Measurements from ENCODE around the gene C2. TPM values are rescaled to one million over a fixed set of nuclear protein-coding genes. Genes with fewer than 3 reads are reported as not detected.

C2 gene
- total RNA-seq, 1 experiment from 2014 or later, result 1.3 TPM

DNA sequence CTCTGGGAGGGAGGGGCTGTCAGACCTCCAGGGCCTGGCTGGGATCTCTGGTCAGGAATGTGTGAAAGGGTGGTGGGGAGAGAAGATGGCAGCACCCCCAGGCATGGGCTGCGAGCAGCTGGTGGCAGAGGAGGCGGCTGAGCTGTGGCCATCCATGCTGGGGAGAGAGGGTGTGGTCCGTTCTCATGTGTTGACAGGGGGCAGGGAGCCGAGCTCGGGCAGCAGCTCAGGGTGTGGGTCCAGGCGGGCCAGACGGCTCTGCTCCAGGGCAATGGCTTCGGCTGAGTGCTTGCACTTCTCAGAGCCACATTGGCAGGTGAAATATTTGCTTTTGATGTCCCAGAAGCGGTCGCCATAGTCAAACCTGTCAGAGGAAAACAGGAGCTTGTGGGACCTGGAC lies 47.6 kb upstream of the C2 start (continued):
- TF ChIP-seq, protein P1, sequence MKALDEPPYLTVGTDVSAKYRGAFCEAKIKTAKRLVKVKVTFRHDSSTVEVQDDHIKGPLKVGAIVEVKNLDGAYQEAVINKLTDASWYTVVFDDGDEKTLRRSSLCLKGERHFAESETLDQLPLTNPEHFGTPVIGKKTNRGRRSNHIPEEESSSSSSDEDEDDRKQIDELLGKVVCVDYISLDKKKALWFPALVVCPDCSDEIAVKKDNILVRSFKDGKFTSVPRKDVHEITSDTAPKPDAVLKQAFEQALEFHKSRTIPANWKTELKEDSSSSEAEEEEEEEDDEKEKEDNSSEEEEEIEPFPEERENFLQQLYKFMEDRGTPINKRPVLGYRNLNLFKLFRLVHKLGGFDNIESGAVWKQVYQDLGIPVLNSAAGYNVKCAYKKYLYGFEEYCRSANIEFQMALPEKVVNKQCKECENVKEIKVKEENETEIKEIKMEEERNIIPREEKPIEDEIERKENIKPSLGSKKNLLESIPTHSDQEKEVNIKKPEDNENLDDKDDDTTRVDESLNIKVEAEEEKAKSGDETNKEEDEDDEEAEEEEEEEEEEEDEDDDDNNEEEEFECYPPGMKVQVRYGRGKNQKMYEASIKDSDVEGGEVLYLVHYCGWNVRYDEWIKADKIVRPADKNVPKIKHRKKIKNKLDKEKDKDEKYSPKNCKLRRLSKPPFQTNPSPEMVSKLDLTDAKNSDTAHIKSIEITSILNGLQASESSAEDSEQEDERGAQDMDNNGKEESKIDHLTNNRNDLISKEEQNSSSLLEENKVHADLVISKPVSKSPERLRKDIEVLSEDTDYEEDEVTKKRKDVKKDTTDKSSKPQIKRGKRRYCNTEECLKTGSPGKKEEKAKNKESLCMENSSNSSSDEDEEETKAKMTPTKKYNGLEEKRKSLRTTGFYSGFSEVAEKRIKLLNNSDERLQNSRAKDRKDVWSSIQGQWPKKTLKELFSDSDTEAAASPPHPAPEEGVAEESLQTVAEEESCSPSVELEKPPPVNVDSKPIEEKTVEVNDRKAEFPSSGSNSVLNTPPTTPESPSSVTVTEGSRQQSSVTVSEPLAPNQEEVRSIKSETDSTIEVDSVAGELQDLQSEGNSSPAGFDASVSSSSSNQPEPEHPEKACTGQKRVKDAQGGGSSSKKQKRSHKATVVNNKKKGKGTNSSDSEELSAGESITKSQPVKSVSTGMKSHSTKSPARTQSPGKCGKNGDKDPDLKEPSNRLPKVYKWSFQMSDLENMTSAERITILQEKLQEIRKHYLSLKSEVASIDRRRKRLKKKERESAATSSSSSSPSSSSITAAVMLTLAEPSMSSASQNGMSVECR (CRISPR knock-in tag; IDR thresholded peaks at IDR 0.05; ENCODE audit: borderline replicate concordance), result no peak
- TF ChIP-seq, protein P2, sequence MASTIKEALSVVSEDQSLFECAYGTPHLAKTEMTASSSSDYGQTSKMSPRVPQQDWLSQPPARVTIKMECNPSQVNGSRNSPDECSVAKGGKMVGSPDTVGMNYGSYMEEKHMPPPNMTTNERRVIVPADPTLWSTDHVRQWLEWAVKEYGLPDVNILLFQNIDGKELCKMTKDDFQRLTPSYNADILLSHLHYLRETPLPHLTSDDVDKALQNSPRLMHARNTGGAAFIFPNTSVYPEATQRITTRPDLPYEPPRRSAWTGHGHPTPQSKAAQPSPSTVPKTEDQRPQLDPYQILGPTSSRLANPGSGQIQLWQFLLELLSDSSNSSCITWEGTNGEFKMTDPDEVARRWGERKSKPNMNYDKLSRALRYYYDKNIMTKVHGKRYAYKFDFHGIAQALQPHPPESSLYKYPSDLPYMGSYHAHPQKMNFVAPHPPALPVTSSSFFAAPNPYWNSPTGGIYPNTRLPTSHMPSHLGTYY (CRISPR knock-in tag; IDR thresholded peaks at IDR 0.05), result no peak
- no peak for TF ChIP-seq SP1 (CRISPR knock-in tag; conservative IDR thresholded peaks at IDR 0.05)
- TF ChIP-seq GTF2I (CRISPR knock-in tag; conservative IDR thresholded peaks at IDR 0.05), result no peak
- TF ChIP-seq NR1H2 (CRISPR knock-in tag; IDR thresholded peaks at IDR 0.05), result no peak
- TF ChIP-seq IRF2 (CRISPR knock-in tag; IDR thresholded peaks at IDR 0.05; ENCODE audit: borderline replicate concordance, low read depth), result no peak
- no peak for TF ChIP-seq RELA (CRISPR knock-in tag; IDR thresholded peaks at IDR 0.05; ENCODE audit: borderline replicate concordance)
- no peak for TF ChIP-seq NFYB (CRISPR knock-in tag; conservative IDR thresholded peaks at IDR 0.05; ENCODE audit: low read depth)
- no peak for TF ChIP-seq FOXK1 (CRISPR knock-in tag; IDR thresholded peaks at IDR 0.05)
- no peak for TF ChIP-seq CREB1 (CRISPR knock-in tag; IDR thresholded peaks at IDR 0.05)
- TF ChIP-seq, protein P3, sequence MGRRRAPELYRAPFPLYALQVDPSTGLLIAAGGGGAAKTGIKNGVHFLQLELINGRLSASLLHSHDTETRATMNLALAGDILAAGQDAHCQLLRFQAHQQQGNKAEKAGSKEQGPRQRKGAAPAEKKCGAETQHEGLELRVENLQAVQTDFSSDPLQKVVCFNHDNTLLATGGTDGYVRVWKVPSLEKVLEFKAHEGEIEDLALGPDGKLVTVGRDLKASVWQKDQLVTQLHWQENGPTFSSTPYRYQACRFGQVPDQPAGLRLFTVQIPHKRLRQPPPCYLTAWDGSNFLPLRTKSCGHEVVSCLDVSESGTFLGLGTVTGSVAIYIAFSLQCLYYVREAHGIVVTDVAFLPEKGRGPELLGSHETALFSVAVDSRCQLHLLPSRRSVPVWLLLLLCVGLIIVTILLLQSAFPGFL (CRISPR knock-in tag; IDR thresholded peaks at IDR 0.05; ENCODE audit: borderline replicate concordance), result no peak
- TF ChIP-seq, protein P4, sequence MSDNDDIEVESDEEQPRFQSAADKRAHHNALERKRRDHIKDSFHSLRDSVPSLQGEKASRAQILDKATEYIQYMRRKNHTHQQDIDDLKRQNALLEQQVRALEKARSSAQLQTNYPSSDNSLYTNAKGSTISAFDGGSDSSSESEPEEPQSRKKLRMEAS (CRISPR knock-in tag; IDR thresholded peaks at IDR 0.05), result no peak
- TF ChIP-seq EMX1 (CRISPR knock-in tag; IDR thresholded peaks at IDR 0.05), result no peak
- TF ChIP-seq, protein P5, sequence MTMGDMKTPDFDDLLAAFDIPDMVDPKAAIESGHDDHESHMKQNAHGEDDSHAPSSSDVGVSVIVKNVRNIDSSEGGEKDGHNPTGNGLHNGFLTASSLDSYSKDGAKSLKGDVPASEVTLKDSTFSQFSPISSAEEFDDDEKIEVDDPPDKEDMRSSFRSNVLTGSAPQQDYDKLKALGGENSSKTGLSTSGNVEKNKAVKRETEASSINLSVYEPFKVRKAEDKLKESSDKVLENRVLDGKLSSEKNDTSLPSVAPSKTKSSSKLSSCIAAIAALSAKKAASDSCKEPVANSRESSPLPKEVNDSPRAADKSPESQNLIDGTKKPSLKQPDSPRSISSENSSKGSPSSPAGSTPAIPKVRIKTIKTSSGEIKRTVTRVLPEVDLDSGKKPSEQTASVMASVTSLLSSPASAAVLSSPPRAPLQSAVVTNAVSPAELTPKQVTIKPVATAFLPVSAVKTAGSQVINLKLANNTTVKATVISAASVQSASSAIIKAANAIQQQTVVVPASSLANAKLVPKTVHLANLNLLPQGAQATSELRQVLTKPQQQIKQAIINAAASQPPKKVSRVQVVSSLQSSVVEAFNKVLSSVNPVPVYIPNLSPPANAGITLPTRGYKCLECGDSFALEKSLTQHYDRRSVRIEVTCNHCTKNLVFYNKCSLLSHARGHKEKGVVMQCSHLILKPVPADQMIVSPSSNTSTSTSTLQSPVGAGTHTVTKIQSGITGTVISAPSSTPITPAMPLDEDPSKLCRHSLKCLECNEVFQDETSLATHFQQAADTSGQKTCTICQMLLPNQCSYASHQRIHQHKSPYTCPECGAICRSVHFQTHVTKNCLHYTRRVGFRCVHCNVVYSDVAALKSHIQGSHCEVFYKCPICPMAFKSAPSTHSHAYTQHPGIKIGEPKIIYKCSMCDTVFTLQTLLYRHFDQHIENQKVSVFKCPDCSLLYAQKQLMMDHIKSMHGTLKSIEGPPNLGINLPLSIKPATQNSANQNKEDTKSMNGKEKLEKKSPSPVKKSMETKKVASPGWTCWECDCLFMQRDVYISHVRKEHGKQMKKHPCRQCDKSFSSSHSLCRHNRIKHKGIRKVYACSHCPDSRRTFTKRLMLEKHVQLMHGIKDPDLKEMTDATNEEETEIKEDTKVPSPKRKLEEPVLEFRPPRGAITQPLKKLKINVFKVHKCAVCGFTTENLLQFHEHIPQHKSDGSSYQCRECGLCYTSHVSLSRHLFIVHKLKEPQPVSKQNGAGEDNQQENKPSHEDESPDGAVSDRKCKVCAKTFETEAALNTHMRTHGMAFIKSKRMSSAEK (CRISPR knock-in tag; IDR thresholded peaks at IDR 0.05; ENCODE audit: borderline replicate concordance), result no peak

DNA sequence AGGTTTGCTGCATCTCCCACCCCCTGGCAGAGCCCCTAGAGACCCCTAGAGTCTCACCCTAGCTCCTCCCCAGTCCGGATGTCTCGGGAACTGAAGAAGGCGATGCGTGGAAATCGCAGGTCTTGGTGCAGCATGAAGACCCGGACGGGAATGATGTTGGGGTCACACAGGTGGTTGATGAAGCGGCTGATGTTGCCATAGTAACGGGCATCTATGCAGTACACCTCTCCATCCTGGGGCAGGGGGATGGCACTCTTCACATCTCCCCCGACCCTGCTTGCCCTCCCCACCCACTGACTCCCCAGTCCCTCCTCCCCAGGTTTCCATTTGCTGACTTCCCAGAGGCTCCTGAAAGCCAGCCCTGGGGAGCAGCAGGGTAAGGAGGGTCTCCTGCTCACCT lies 46.9 kb upstream of the C2 start:
- DNase-seq (ENCODE audit: low spot score) (no peak), ATAC-seq (no peak)
- no peak overlapping the region for H3K4me3 Mint-ChIP-seq
- ChIA-PET POLR2A (no interaction called here), CTCF (interaction anchor here (2.1 kb wide), 1 partner anchor 8 kb away, joined by 7 read pairs; no protein-coding TSS in a partner anchor)
- H3K9me3 Mint-ChIP-seq, result no peaks in the 10 kb centered on the region
- no peak overlapping the region for H3K27ac Mint-ChIP-seq
- H3K4me1 Mint-ChIP-seq, result peaks cover 6% of the 10 kb centered on the region
- TF ChIP-seq FOXP1 (CRISPR knock-in tag; IDR thresholded peaks at IDR 0.05; ENCODE audit: borderline replicate concordance) (no peak), SMAD3 (CRISPR knock-in tag; IDR thresholded peaks at IDR 0.05; ENCODE audit: borderline replicate concordance) (no peak), KAT7 (CRISPR knock-in tag; IDR thresholded peaks at IDR 0.05; ENCODE audit: borderline replicate concordance) (no peak), NR3C1 (CRISPR knock-in tag; conservative IDR thresholded peaks at IDR 0.05; ENCODE audit: low read depth) (no peak), FOXK1 (CRISPR knock-in tag; IDR thresholded peaks at IDR 0.05) (no peak), OVOL2 (CRISPR knock-in tag; IDR thresholded peaks at IDR 0.05; ENCODE audit: borderline replicate concordance) (no peak)
- TF ChIP-seq, protein P6, sequence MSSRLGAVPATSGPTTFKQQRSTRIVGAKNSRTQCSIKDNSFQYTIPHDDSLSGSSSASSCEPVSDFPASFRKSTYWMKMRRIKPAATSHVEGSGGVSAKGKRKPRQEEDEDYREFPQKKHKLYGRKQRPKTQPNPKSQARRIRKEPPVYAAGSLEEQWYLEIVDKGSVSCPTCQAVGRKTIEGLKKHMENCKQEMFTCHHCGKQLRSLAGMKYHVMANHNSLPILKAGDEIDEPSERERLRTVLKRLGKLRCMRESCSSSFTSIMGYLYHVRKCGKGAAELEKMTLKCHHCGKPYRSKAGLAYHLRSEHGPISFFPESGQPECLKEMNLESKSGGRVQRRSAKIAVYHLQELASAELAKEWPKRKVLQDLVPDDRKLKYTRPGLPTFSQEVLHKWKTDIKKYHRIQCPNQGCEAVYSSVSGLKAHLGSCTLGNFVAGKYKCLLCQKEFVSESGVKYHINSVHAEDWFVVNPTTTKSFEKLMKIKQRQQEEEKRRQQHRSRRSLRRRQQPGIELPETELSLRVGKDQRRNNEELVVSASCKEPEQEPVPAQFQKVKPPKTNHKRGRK (CRISPR knock-in tag; IDR thresholded peaks at IDR 0.05; ENCODE audit: borderline replicate concordance), result no peak
- TF ChIP-seq, protein P7, sequence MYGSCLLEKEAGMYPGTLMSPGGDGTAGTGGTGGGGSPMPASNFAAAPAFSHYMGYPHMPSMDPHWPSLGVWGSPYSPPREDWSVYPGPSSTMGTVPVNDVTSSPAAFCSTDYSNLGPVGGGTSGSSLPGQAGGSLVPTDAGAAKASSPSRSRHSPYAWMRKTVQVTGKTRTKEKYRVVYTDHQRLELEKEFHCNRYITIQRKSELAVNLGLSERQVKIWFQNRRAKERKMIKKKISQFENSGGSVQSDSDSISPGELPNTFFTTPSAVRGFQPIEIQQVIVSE (CRISPR knock-in tag; IDR thresholded peaks at IDR 0.05; ENCODE audit: borderline replicate concordance), result no peak
- TF ChIP-seq, protein P8, sequence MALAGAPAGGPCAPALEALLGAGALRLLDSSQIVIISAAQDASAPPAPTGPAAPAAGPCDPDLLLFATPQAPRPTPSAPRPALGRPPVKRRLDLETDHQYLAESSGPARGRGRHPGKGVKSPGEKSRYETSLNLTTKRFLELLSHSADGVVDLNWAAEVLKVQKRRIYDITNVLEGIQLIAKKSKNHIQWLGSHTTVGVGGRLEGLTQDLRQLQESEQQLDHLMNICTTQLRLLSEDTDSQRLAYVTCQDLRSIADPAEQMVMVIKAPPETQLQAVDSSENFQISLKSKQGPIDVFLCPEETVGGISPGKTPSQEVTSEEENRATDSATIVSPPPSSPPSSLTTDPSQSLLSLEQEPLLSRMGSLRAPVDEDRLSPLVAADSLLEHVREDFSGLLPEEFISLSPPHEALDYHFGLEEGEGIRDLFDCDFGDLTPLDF (CRISPR knock-in tag; IDR thresholded peaks at IDR 0.05), result no peak
- no peaks in the 10 kb centered on the region for H3K27me3 Mint-ChIP-seq (ENCODE audit: low read depth)
- H3K36me3 Mint-ChIP-seq, result peaks cover 44% of the 10 kb centered on the region
